B cell (primary cell): ENCODE measurements around the gene HASPIN. TPM values are rescaled to one million over a fixed set of nuclear protein-coding genes. Genes with fewer than 3 reads are reported as not detected.

Experiments used
- ATAC-seq: fragments of 200-7000 bp; cut with Tn5 transposase; one replicate; pipeline ENCODE4 v1.10.0; 2021; ENCODE audit warnings: low read depth, mild to moderate bottlenecking, moderate number of reproducible peaks, moderate library complexity
- CTCF ChIA-PET: fragments of 350-600 bp; sonication (Branson Sonifier 250); formaldehyde crosslinking; loops from one replicate; lab custom pipeline; 2021; ENCODE audit warnings: antibody characterized with exemption, inconsistent platforms; lab: Charles Lee
- POLR2A ChIA-PET: fragments of 350-600 bp; sonication (Branson Sonifier 250); formaldehyde crosslinking; loops from one replicate; lab custom pipeline; 2021; ENCODE audit warnings: antibody characterized with exemption; lab: Charles Lee
- DNase-seq: peaks from one replicate; pipeline ENCODE4 v3.0.0; 2013
- H2AFZ ChIP-seq: 2 replicates; pipeline ENCODE4 v1.6.1; 2012; ENCODE audit warnings: mild to moderate bottlenecking, low read depth, low read length; ENCODE audit not compliant: insufficient read depth, poor library complexity, severe bottlenecking
- H3K27ac ChIP-seq, 2 donors: 1 replicate in 1 of 2; 2 replicates in 1 of 2; pipeline ENCODE4 v1.5.1; 2012 to 2013; ENCODE audit warnings: low read length in 2 of 2, mild to moderate bottlenecking in 2 of 2, moderate library complexity in 1 of 2
- H3K27me3 ChIP-seq, 4 experiments: fragments of 200-600 bp in 1 of 4; sonication (generic) in 1 of 4; replicated peaks in 1 of 4; 1 replicate in 2 of 4; 2 replicates in 2 of 4; pipeline versions ENCODE4 v1.6.1 to v1.7.0; 2013 to 2016; ENCODE audit warnings: low read length in 3 of 4, mild to moderate bottlenecking in 2 of 4, mixed read lengths in 1 of 4, moderate library complexity in 1 of 4; ENCODE audit not compliant: insufficient read depth in 4 of 4, control insufficient read depth in 3 of 4; ENCODE audit errors: control extremely low read depth in 1 of 4
- H3K36me3 ChIP-seq, 2 experiments: replicated peaks in 1 of 2; 1 replicate in 1 of 2; 2 replicates in 1 of 2; pipeline versions ENCODE4 v1.6.1 to v1.7.1; 2013; ENCODE audit warnings: low read length in 1 of 2; ENCODE audit not compliant: insufficient read depth in 2 of 2, control insufficient read depth in 1 of 2; ENCODE audit errors: control extremely low read depth in 1 of 2, extremely low read depth in 1 of 2
- H3K4me1 ChIP-seq, 2 donors: fragments of 200-600 bp in 1 of 2; sonication (generic) in 1 of 2; 1 replicate in 1 of 2; 2 replicates in 1 of 2; pipeline versions ENCODE4 v1.5.1 to v1.6.1; 2013 to 2017; ENCODE audit warnings: low read length in 2 of 2; ENCODE audit not compliant: control insufficient read depth in 2 of 2, insufficient read depth in 2 of 2
- H3K4me2 ChIP-seq: replicated peaks from 2 replicates; pipeline ENCODE3; 2012; ENCODE audit warnings: mild to moderate bottlenecking, low read depth, low read length; ENCODE audit not compliant: poor library complexity, severe bottlenecking
- H3K4me3 ChIP-seq, 5 experiments: fragments of 200-600 bp in 1 of 5; sonication (generic) in 1 of 5; 1 replicate in 3 of 5; 2 replicates in 2 of 5; pipeline versions ENCODE4 v1.5.1 to v1.7.0; 2011 to 2016; ENCODE audit warnings: low read length in 4 of 5, mild to moderate bottlenecking in 4 of 5, low read depth in 2 of 5, control low read depth in 1 of 5, moderate library complexity in 1 of 5; ENCODE audit not compliant: insufficient read depth in 1 of 5; ENCODE audit errors: control extremely low read depth in 1 of 5, extremely low read depth in 1 of 5
- H3K79me2 ChIP-seq: fragments of 200-600 bp; sonication (generic); one replicate; pipeline ENCODE4 v1.6.0; 2016; ENCODE audit warnings: low read length; ENCODE audit not compliant: control insufficient read depth, insufficient read depth
- H3K9ac ChIP-seq: fragments of 200-600 bp; sonication (generic); 2 replicates; pipeline ENCODE4 v1.6.1; 2017; ENCODE audit warnings: mild to moderate bottlenecking, low read length, moderate library complexity
- H3K9me3 ChIP-seq, 3 donors: one replicate each; pipeline versions ENCODE4 v1.6.1 to v1.7.1; 2013; ENCODE audit warnings: low read length in 2 of 3; ENCODE audit not compliant: control insufficient read depth in 2 of 3, insufficient read depth in 1 of 3; ENCODE audit errors: control extremely low read depth in 1 of 3
- H4K20me1 ChIP-seq: 2 replicates; pipeline ENCODE4 v1.6.0; 2012; ENCODE audit warnings: mild to moderate bottlenecking, low read length; ENCODE audit not compliant: insufficient read depth, control insufficient read depth, poor library complexity, severe bottlenecking
- H3K27ac Mint-ChIP-seq: one replicate; pipeline ENCODE4 v1.8.0; 2021; ENCODE audit warnings: mixed read lengths
- H3K27me3 Mint-ChIP-seq: one replicate; pipeline ENCODE4 v1.8.0; 2021; ENCODE audit warnings: mixed read lengths
- H3K4me1 Mint-ChIP-seq: one replicate; pipeline ENCODE4 v1.8.0; 2021; ENCODE audit warnings: mixed read lengths
- H3K4me3 Mint-ChIP-seq: one replicate; pipeline ENCODE4 v1.8.0; 2021; ENCODE audit warnings: mixed read lengths
- H3K9me3 Mint-ChIP-seq: one replicate; pipeline ENCODE4 v1.8.0; 2022; ENCODE audit warnings: mixed read lengths; ENCODE audit not compliant: insufficient read depth
- EZH2 ChIP-seq: IDR thresholded peaks from 2 replicates; pipeline ENCODE4 v1.6.1; 2012; ENCODE audit warnings: borderline replicate concordance, low read depth, mild to moderate bottlenecking, moderate library complexity, low read length; ENCODE audit not compliant: insufficient read depth, poor library complexity, severe bottlenecking
- WGBS: methylation state at CpG from one replicate; pipeline ENCODE4 v1.1.5; 2013; ENCODE audit warnings: missing lambda C conversion rate; ENCODE audit not compliant: insufficient coverage; 5-methylcytosine and 5-hydroxymethylcytosine counted together
- intact Hi-C: fragments of 100-400 bp; cut with micrococcal nuclease; formaldehyde crosslinking; loops from one replicate; pipeline ENCODE4 v1.10.0; 2022
- polyA plus RNA-seq: library from polyadenylated mRNA; depleted of rRNA; stranded (reverse); fragments of >200 nt; gene quantifications from 2 replicates; pipeline ENCODE4 v1.2.3, GENCODE V29; 2012
- total RNA-seq, 2 donors: library from RNA; stranded (reverse); fragments of 120-200 nt in 1 of 2; gene quantifications; 1 replicate in 1 of 2; 2 replicates in 1 of 2; pipeline versions ENCODE4 v1.2.3 to v1.2.4, GENCODE V29; 2013 to 2022
- TF ChIP-seq, protein P1 (sequence below): fragments of 200-600 bp; IDR thresholded peaks from one replicate; pipeline ENCODE4 v1.8.0; 2022; ENCODE audit warnings: antibody characterized with exemption, mild to moderate bottlenecking

HASPIN gene
- total and polyA plus RNA-seq, 2 donors (not counting 1 experiment from before 2014, with no cell fraction given), result 0.28 to 3.1 TPM

DNA sequence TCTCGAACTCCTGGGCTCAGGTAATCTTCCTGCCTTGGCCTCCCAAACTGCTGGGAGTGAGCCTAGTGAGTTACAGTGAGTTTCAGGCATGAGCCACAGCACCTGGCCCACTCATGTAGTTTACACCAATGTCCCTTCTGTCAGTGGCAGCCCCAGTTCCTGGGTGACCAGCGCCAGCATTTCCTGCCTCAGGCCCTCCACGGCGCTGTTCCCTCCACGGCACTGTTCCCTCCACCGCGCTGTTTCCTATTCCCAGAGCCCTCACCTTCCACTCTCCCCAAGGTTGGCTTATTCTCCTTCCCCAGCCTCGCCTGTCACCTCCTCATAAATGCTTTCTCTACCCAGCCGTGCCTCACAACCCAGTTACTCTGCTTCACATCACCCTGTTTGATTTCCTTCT, 44.6 kb downstream of the HASPIN start:
- WGBS, result 90% methylated on average over 9 of the region's 9 CpGs
- no peak for TF ChIP-seq EZH2
- TF ChIP-seq, protein P1, sequence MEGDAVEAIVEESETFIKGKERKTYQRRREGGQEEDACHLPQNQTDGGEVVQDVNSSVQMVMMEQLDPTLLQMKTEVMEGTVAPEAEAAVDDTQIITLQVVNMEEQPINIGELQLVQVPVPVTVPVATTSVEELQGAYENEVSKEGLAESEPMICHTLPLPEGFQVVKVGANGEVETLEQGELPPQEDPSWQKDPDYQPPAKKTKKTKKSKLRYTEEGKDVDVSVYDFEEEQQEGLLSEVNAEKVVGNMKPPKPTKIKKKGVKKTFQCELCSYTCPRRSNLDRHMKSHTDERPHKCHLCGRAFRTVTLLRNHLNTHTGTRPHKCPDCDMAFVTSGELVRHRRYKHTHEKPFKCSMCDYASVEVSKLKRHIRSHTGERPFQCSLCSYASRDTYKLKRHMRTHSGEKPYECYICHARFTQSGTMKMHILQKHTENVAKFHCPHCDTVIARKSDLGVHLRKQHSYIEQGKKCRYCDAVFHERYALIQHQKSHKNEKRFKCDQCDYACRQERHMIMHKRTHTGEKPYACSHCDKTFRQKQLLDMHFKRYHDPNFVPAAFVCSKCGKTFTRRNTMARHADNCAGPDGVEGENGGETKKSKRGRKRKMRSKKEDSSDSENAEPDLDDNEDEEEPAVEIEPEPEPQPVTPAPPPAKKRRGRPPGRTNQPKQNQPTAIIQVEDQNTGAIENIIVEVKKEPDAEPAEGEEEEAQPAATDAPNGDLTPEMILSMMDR, result no peak
- no peaks in the 10 kb centered on the region for H3K9me3 Mint-ChIP-seq
- no peak overlapping the region for H3K4me2 ChIP-seq
- H3K27me3 Mint-ChIP-seq, result no peaks in the 10 kb centered on the region
- ATAC-seq (no peak), DNase-seq (no peak)
- CTCF ChIA-PET, result interaction anchor here (6.1 to 20.4 kb wide), 2 partner anchors 32 to 58 kb away, joined by 56 to 176 read pairs; no protein-coding TSS in a partner anchor
- H3K27ac Mint-ChIP-seq, result peak overlapping the region; percentile 6
- H3K27me3 ChIP-seq, result no peaks in the 10 kb centered on the region
- H3K4me3 ChIP-seq, result no peak overlapping the region
- H3K4me3 Mint-ChIP-seq, result no peak overlapping the region
- no peak overlapping the region for H3K27ac ChIP-seq
- H3K4me1 ChIP-seq, result peaks cover 19 to 33% of the 10 kb centered on the region in 2 donors
- peaks cover 0 to 3% (median 0%) of the 10 kb centered on the region in 3 donors for H3K9me3 ChIP-seq
- intact Hi-C loops, result no loop called here
- no peak overlapping the region for H2AFZ ChIP-seq
- H3K4me1 Mint-ChIP-seq, result peaks cover 35% of the 10 kb centered on the region
- no peak overlapping the region for H3K9ac ChIP-seq
- no peaks in the 10 kb centered on the region for H4K20me1 ChIP-seq
- no peaks in the 10 kb centered on the region for H3K79me2 ChIP-seq
- H3K36me3 ChIP-seq, result no peaks in the 10 kb centered on the region
- POLR2A ChIA-PET, result no interaction called here

DNA sequence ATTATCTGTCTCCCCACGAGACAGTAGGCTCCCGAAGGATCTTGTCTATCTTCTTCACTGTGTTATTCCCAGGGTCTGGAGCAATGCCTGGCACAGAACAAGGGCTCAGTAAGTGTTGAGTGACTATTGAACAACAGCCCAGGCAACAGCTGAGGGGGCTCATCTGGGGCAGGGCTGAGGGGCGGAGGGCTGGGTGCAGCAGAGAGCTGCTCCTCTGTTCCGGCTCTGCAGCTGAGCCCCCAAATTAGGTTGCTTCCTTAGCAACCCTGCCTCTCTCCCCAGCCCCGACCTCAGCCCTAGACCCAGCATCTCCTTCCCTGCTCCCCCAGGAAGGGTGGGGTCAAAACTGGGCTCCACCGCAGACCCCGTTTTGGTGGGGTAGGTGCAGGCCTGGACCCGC, 45.1 kb downstream of the HASPIN start:
- Mint-ChIP-seq H3K27me3 (no peaks in the 10 kb centered on the region), H3K9me3 (no peaks in the 10 kb centered on the region), H3K27ac (peak overlapping the region; percentile 6), H3K4me3 (no peak overlapping the region), H3K4me1 (peaks cover 31% of the 10 kb centered on the region)
- Histone ChIP-seq H3K27me3 (no peaks in the 10 kb centered on the region), H3K4me2 (no peak overlapping the region), H4K20me1 (no peaks in the 10 kb centered on the region), H3K9me3 (peaks cover 0 to 3% (median 0%) of the 10 kb centered on the region in 3 donors), H3K4me3 (no peak overlapping the region), H3K9ac (no peak overlapping the region), H3K79me2 (no peaks in the 10 kb centered on the region), H3K27ac (no peak overlapping the region), H3K4me1 (peaks cover 19 to 28% of the 10 kb centered on the region in 2 donors), H3K36me3 (no peaks in the 10 kb centered on the region), H2AFZ (no peak overlapping the region)
- WGBS, result 98% methylated on average over 5 of the region's 8 CpGs
- ChIA-PET CTCF (interaction anchor here (4.1 to 20.4 kb wide), 2 partner anchors 32 to 59 kb away, joined by 25 to 176 read pairs; no protein-coding TSS in a partner anchor), POLR2A (no interaction called here)
- ATAC-seq, result no peak
- DNase-seq, result no peak
- intact Hi-C loops, result no loop called here
- no peak for TF ChIP-seq EZH2
- TF ChIP-seq, protein P1, result no peak
